Measurements from ENCODE around the gene TOP1.

The TOP1 gene

DNA sequence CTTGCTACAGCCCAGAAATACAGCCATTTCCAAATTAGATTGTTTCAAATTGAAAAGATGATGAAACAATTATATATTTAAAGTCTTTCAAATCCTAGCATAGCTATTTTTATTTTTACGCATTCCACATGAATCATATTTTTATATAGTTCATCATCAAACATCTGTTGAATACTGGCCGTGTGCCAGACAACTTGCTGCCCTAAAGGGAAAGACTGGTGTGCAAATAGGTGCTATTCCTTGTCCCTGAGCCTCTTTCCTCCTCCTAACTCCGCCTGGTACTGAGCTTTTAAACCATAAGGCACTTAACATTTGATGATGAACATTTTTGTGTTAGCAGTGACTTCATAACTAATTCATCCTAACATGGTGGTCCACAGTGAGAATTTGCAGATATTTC, 90.0 kb downstream of the TOP1 start:
- Histone ChIP-seq H3K4me2 (ENCODE audit: low read depth, low read length) (no peak overlapping the region), H3K27me3 (replicated peaks; ENCODE audit: insufficient read depth, low read length) (no peaks in the 10 kb centered on the region), H3K9ac (ENCODE audit: low read length) (no peak overlapping the region), H4K20me1 (ENCODE audit: insufficient read depth, low read length) (no peaks in the 10 kb centered on the region), H3K4me1 (ENCODE audit: low read length) (no peaks in the 10 kb centered on the region), H3K9me3 (replicated peaks; ENCODE audit: insufficient read depth, low read length) (no peaks in the 10 kb centered on the region), H3K36me3 (replicated peaks; ENCODE audit: insufficient read depth, low read length) (peaks cover 28% of the 10 kb centered on the region), H3K79me2 (ENCODE audit: low read length) (no peaks in the 10 kb centered on the region), H3K27ac (ENCODE audit: low read length) (no peak overlapping the region), H3K4me3 (ENCODE audit: low read length) (no peak overlapping the region), H2AFZ (ENCODE audit: low read length) (no peak overlapping the region), H3K9me2 (replicated peaks; ENCODE audit: insufficient read depth, low read length) (no peaks in the 10 kb centered on the region), H3F3A (ENCODE audit: insufficient read depth, low read length) (no peaks in the 10 kb centered on the region)
- no peak for DNase-seq
- TF ChIP-seq, protein P1, sequence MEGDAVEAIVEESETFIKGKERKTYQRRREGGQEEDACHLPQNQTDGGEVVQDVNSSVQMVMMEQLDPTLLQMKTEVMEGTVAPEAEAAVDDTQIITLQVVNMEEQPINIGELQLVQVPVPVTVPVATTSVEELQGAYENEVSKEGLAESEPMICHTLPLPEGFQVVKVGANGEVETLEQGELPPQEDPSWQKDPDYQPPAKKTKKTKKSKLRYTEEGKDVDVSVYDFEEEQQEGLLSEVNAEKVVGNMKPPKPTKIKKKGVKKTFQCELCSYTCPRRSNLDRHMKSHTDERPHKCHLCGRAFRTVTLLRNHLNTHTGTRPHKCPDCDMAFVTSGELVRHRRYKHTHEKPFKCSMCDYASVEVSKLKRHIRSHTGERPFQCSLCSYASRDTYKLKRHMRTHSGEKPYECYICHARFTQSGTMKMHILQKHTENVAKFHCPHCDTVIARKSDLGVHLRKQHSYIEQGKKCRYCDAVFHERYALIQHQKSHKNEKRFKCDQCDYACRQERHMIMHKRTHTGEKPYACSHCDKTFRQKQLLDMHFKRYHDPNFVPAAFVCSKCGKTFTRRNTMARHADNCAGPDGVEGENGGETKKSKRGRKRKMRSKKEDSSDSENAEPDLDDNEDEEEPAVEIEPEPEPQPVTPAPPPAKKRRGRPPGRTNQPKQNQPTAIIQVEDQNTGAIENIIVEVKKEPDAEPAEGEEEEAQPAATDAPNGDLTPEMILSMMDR (IDR thresholded peaks at IDR 0.05; ENCODE audit: low read length): no peak
- TF ChIP-seq EZH2phosphoT487 (IDR thresholded peaks at IDR 0.05; ENCODE audit: low read length) (no peak), EZH2 (optimal IDR thresholded peaks at IDR 0.05; ENCODE audit: low read depth, low read length) (no peak)

DNA sequence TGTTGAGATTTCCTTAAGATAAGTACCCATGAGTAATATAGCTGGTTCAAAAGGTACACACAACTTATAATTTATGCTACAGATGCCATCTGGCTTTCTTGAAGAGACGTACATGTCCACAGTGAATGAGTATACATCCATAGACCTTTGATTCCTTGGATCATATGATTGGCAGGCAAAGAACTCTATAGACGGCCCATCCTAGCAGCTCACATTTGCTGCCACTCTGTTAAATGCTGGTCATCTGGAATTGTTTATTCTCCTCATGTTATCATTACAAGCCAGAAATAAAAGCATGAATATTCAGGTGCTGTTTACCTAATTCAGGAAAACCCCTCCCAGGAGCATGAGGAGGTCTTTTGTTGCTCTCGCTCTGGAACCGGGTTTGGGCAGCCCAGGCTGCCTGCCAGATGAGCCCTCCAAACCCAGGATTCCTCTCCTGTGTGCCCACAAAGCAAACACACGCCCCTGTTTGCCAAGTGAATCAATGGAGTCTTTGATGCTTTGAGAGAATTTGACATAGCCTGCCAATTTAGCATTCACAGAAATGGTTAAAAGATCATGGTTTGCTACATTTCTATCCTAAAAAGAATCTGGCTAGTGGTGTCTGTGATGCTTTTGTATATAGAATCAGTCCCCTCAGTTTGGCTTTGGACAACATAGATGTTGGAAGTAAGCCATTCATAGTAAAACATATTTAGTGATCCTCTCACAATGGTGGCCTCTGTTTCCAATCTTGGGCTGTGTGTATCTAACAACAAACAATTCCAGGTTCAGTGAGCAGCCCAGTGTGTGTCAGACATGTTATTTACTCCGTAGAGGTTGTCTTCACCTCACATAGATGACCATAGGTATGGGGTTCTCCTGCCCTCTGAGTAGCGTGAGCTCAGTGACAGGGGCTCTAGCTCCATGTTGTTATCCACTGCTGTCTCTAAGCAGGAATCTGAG, 91.3 kb downstream of the TOP1 start:
- H3K27ac ChIP-seq (ENCODE audit: low read length): no peak overlapping the region
- no peaks in the 10 kb centered on the region for H4K20me1 ChIP-seq (ENCODE audit: insufficient read depth, low read length)
- no peaks in the 10 kb centered on the region for H3K9me3 ChIP-seq (replicated peaks; ENCODE audit: insufficient read depth, low read length)
- no peak overlapping the region for H3K4me3 ChIP-seq (ENCODE audit: low read length)
- H3K9me2 ChIP-seq (replicated peaks; ENCODE audit: insufficient read depth, low read length): no peaks in the 10 kb centered on the region
- DNase-seq: no peak
- no peaks in the 10 kb centered on the region for H3K4me1 ChIP-seq (ENCODE audit: low read length)
- no peaks in the 10 kb centered on the region for H3K79me2 ChIP-seq (ENCODE audit: low read length)
- H3K36me3 ChIP-seq (replicated peaks; ENCODE audit: insufficient read depth, low read length): peaks cover 28% of the 10 kb centered on the region
- H3K27me3 ChIP-seq (replicated peaks; ENCODE audit: insufficient read depth, low read length): no peaks in the 10 kb centered on the region
- TF ChIP-seq, protein P1 (IDR thresholded peaks at IDR 0.05; ENCODE audit: low read length): no peak
- no peak for TF ChIP-seq EZH2phosphoT487 (IDR thresholded peaks at IDR 0.05; ENCODE audit: low read length)
- no peak for TF ChIP-seq EZH2 (optimal IDR thresholded peaks at IDR 0.05; ENCODE audit: low read depth, low read length)
- H2AFZ ChIP-seq (ENCODE audit: low read length): no peak overlapping the region
- H3K9ac ChIP-seq (ENCODE audit: low read length): no peak overlapping the region
- no peak overlapping the region for H3K4me2 ChIP-seq (ENCODE audit: low read depth, low read length)
- no peaks in the 10 kb centered on the region for H3F3A ChIP-seq (ENCODE audit: insufficient read depth, low read length)

DNA sequence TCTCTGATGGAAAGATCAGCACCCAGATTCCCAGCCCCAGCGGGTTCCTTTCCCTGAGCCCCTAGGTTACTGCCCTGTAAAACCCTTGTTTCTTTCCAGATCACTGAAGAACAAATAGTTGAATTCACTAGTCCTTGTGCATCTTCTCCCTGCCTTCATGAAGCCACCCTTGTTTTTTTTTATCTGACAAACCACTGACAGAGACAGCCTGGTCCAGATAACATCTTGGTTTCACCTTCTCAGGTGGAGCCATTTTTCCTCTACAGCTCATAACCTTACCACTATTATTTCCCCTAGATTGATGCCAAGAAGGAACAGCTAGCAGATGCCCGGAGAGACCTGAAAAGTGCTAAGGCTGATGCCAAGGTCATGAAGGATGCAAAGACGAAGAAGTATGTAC, 92.8 kb downstream of the TOP1 start:
- no peak overlapping the region for H2AFZ ChIP-seq (ENCODE audit: low read length)
- H3K9me2 ChIP-seq (replicated peaks; ENCODE audit: insufficient read depth, low read length): no peaks in the 10 kb centered on the region
- no peaks in the 10 kb centered on the region for H3F3A ChIP-seq (ENCODE audit: insufficient read depth, low read length)
- no peak overlapping the region for H3K9ac ChIP-seq (ENCODE audit: low read length)
- H4K20me1 ChIP-seq (ENCODE audit: insufficient read depth, low read length): no peaks in the 10 kb centered on the region
- peaks cover 17% of the 10 kb centered on the region for H3K36me3 ChIP-seq (replicated peaks; ENCODE audit: insufficient read depth, low read length)
- no peak overlapping the region for H3K27ac ChIP-seq (ENCODE audit: low read length)
- H3K4me3 ChIP-seq (ENCODE audit: low read length): no peak overlapping the region
- H3K27me3 ChIP-seq (replicated peaks; ENCODE audit: insufficient read depth, low read length): no peaks in the 10 kb centered on the region
- TF ChIP-seq EZH2 (optimal IDR thresholded peaks at IDR 0.05; ENCODE audit: low read depth, low read length): no peak
- TF ChIP-seq EZH2phosphoT487 (IDR thresholded peaks at IDR 0.05; ENCODE audit: low read length): no peak
- TF ChIP-seq, protein P1 (IDR thresholded peaks at IDR 0.05; ENCODE audit: low read length): no peak
- H3K9me3 ChIP-seq (replicated peaks; ENCODE audit: insufficient read depth, low read length): no peaks in the 10 kb centered on the region
- H3K4me2 ChIP-seq (ENCODE audit: low read depth, low read length): no peak overlapping the region
- DNase-seq: no peak
- no peaks in the 10 kb centered on the region for H3K4me1 ChIP-seq (ENCODE audit: low read length)
- no peaks in the 10 kb centered on the region for H3K79me2 ChIP-seq (ENCODE audit: low read length)
